SKM-1 (cell line): Measurements from ENCODE around the gene CCDC187.

Source experiments
- DNase-seq: peaks from one replicate; lab custom pipeline; 2025; ENCODE audit not compliant: unreplicated experiment; lab: John Stamatoyannopoulos, UW

The CCDC187 gene

DNA sequence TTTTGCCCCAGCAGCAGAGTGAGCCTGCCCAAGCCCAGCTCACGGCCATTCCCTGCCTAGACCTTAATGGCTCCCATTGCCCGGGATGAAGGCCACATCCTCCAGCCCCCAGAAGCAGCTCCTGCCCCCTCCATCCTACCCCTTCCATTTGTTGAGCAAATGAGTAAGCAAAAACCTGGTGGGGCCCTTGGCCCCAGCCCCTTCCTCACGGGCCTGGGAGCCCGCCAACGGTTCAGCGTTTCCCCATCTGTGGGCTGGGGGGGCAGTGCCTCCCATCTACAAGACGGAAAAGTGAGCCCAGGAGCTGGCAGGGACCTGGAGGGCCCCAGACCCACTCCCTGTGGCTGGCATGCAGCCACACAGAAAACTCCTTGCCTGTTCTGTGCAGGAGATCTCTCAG lies 4.4 kb downstream of the CCDC187 start:
- DNase-seq: no peak

DNA sequence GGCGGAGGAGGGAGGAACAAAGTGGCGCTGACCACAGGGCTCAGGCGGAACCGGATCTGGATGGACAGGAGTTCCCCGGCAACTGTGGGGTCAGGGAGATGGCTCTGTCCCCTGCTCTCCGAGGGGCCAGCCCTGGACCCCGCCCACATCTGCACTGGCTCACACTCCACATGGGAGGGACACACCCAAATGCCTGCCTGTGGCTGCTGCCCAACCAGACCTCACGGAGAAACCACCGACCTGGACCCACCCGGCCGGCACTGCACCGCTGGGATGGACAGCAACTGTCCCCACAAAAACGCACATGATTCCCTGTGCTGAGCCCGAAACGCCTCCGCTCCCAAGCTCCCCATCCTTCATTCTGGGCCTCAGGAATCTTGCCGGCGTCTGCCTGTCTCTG lies 4.8 kb downstream of the CCDC187 start:
- no peak for DNase-seq

DNA sequence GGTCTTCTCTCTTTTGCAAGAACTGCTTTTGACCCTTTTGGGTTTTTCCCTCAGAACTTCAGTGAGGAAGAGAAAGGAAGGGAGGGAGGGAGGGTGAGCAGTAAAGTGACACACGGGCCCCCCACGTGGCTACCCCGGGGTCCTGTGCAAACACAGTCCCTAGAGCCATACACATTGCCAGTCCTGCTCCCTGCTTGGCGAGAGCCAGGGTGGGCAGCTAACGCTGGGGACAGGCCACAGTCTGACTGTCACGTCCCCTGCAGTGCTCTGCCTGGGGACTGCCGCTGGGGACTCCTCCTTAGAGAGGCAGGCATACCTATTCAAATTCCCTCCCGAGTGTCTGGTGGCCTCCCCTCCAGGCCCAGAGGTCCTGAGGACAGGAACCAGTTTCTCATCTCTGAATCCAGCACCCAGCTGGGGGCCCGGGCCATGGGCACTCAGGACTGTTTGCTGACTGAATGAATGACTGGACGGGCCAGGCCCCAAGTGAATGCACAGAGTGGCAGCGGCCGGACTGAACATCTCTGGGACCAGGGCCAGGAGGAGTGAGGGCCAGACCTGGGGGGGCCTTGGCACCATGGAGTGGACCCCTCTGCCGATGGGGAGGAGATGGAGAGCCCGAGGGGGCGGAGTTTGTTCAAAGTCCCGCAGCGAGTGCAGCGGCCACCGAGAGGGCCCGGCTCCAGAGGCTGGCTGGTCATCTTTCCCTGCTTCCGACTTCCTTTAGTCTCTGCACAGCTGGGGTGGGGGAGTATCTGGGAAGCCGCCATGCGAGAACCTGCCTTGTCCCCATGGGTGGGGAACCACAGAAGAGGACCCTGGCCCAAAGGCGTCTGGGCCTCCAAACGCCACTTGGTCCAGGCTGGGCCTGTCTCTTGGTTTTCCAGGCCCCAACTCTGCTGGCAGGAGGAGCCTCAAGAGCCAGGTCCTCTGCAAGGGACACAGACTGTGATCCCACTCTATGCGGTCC lies 5.8 kb downstream of the CCDC187 start:
- no peak for DNase-seq

DNA sequence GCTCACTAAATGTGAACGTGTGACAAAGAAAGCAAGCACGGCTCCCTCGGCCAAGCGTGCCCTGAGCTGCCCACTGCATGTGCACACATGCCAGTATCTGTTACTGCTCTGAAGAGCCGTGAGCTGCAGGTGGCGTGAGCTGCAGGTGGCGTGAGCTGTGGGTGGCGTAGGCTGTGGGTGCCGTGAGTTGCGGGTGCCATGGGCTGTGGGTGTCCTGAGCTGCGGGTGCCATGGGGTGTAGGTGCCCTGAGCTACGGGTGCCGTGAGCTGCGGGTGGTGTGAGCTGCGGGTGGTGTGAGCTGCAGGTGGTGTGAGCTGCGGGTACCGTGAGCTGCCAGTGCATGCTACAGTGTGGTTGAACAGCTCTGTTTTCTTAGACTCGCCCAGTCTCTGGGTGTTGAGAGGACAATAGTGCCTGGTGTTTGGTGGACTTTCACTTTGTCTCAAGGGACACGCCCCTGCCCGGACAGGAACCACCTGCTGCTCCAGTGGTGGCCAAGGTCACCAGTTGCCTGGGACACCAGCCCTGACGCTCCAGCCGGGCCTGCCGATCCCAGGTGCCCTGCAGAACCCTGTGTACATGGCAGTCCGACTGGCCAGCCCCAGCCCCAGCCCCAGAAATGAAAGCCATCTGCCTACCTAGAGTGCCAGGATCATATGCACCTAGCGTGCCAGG lies 6.7 kb downstream of the CCDC187 start:
- DNase-seq: no peak

DNA sequence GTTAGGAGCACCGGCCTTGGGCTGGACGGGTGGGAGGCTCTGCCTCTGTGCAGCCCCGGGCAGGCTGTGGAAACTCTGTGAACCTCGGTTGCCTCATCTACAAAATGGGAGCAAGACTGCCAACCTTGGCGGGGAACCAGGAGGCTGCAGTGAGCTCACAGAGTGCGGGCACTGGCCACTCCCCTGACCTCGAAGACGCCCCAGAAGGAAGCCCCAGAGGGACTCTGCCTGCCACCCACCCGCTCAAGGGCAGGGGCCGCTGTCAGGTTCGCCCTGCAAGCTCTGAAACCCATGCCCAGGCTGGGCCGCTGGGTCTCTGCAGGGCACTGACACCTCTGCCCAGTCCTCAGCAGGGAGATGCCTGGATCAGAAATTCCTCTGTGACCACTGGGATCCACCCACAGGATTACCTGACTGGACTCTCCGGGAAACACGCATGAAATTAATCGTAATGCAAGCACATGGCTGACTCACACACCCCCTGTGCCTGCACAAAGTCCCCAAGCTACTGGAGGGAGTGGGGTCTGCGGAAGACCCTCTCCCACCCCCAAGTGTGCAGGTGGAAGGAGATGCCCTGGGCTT lies 7.4 kb downstream of the CCDC187 start:
- DNase-seq: no peak

DNA sequence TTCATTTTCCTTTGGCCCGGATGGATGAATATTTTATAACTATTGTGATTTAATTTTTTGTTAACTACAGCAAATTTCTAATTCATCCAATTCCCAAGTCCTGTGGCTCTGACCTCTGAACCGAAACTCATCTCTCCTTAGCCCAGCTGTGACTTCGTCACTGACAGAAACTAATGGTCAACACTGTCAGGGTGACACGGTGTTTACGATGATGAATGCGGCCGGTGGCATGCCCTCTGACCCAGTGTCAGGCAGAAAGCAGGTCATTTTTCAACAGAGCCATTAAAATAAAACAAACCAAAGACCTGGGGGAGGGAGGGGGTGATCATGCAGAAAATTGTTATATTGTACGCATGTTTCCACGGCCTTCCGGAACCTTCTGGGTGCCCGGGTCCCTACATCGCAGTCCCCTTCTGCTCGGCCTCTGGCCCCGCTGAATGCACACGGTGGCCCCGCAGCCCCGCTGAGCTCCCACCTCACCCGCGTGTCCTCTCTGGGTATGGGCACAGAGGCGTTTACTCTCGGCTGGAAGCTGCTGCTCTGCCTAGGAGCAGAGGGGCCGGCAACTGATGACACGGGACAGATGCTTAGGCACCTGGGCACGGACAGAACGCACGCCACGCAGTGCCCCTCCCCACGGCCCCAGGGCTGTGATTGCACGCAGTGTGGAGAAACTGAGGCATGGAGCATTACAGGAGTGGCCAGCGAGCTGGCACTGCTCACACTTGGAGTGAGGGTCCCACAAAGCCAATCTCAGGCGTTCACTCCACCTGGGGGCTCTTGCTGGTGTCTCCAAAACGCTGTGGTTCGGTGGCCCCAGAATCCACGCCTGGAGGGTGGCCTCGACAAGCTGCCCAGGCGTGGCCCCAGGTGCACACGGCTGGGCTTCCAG lies 8.1 kb downstream of the CCDC187 start:
- DNase-seq: no peak

DNA sequence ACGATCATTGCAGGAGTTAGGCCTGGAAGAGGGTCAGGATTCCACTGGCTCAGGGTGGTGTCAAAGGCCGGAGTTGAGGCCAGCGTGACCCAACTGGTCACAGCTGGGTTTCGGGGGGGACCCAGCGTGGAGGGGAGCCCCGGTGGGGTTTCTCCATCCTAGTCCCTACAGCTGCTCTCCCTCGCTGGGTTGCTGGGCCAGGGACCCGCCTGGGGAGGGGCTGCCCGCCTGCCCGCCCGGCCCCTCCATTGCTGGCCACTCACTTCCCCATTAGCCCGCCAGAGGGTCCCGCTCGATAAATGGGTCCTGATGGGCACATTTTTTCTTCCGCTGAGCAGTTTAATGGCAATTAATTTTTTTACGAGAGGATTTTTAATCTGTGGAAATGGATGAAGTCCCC lies 8.8 kb downstream of the CCDC187 start:
- no peak for DNase-seq

DNA sequence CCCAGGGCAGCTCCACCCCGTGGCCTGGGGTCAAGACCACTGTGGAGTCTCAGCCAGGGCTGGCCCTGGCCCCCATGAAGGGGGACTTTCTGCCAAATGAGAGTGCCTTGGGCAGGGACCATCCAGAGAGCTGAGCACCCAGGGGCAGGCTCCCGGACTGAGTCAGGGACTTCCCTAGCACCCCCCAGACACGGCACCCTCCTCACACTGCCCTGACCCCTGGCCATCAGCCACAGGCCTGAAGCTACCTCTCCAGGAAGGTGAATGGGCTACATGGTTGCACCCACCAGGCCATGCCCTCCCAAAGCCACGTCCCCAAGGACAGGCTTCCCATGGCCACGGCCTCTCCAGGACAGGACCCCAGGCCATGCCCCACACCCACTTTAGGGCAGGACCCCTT lies 9.5 kb downstream of the CCDC187 start:
- no peak for DNase-seq

DNA sequence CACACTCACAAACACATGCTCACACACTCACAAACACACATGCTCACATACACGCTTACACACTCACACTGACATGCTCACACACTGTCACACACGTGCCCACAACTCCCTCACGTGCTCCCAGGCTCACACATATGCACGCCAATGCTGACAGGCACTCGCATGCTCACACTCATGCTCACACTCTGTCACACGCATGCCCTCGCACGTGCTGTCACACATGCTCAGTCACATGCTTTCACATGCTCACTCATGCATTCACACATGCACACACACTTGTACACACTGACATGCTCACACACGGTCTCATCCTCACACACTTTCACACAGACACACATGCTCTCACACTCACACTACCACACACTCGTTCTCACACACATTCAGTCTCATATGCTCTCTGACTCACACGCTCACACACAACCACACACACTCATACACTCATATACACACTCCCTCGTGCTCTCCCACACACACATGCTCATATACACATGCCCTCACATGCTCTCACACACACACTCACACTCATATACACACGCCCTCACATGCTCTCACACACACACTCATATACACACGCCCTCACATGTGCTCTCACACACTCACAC lies 10.3 kb downstream of the CCDC187 start:
- DNase-seq: no peak

DNA sequence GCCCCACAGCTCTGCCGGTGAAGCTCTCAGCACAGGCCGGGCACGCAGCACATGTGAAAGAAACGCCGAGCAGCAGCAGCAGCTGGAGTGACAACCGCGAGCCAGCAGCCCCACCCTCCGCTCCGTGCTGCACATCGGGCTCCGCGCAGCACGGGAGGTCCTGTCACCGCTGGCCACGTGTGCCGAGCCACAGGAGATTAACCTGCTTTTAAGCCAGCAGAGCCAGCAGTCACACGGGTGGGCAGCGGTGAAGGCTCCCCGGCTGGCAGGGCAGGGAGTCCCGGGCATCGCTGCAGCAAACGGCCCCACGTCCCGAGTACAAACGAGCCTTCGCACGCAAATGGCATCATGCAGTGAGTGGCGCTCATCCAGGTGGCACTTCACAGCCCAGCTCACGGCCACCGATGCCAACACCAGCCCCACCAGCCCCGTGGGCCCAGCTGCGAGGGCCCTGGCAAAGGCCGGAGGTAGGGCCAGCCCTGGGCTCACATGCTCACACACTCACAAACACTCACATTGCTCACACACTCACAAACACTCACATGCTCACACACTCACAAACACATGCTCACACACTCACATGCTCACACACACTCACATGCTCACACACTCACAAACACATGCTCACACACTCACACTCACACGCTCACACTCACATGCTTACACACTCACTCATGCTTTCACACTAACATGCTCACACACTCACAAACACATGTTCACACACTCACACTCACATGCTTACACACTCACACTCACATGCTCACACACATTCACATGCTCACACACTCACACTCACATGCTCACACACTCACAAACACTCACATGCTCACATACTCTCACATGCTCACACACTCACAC lies 11.1 kb downstream of the CCDC187 start:
- DNase-seq: no peak

DNA sequence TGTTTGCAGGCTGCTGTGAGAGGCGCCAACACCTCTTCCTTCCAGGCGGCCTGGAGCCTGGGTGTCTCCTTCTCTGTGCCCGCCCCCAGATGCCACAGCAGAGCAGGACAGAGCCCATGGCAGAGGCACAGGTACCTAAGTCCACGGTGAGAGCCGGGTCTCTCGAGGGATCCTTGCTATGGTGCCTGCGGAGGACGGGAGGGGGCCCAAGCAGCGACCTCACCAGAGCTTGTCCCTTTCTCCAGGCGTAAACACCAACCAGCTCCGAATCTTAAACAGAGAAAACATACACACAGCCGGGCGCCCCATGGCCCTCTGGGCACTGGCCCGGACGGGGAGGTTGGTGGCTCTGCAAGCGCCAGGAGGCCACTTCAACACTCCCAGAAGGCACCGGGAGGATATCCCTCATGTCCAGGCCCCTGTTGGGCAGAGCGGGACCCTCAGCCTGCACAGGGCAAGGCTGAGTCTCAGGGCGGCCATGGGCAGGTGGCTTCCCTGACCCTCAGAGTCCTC lies 11.8 kb downstream of the CCDC187 start:
- DNase-seq: no peak

DNA sequence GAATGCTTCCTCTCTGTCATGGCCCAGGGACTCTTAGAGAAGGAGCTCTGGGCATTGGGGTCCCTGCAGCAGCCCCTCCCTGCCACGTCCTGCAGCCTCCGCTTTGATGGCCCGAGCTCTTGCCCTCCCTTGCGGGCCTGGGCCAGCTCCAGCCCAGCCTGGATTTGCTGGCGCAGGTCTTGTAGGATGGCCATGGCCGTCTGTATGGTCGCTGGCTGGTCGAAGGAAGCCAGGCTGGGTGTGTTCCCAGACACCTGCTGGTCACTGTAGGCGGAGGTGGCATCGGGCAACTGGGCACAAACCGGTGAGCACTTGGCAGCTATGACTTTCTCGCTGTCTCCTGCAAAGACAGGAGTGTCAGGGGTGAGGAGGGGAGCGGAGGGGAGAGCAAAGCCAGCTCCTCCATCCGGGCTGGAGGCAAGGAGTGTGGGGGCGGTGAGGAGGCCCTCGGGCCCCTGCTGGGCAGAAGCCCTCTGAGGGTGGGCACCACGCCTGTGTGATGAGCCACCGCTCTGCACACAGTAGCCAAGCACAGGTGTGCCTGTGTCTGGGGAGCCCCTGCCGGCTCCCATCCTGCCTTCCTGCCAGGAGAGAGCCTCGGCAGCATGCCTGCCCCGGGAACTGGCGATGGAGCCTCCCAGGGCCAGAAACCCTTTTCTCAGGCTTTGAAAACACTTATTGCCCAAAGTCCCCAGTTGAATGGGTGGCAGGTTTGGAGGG lies 12.4 kb downstream of the CCDC187 start:
- DNase-seq: no peak

DNA sequence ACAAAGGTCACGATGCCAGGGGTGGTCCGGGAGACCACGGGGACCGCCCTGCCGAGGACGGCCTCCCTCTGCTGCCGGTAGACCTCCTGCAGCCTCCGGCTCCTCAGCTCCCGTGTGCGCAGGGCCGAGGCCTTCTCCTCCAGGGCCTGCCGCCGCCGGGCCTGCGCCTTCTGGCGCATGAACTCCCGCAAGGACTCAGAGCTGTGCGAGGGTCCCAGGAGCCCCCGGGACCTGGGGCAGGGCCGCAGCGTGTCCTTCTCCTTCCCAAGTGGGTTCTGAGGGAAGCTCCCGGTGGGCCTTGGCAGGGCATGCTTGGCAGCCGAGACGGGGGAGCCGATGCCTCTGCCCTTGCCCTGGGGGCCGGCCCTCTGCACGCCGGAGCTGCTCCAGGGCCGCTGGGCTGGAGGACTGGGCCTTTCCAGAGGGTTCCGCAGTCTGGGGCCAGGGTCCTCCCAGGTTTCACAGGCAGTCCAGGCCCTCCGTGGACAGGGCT lies 13.3 kb downstream of the CCDC187 start:
- no peak for DNase-seq

DNA sequence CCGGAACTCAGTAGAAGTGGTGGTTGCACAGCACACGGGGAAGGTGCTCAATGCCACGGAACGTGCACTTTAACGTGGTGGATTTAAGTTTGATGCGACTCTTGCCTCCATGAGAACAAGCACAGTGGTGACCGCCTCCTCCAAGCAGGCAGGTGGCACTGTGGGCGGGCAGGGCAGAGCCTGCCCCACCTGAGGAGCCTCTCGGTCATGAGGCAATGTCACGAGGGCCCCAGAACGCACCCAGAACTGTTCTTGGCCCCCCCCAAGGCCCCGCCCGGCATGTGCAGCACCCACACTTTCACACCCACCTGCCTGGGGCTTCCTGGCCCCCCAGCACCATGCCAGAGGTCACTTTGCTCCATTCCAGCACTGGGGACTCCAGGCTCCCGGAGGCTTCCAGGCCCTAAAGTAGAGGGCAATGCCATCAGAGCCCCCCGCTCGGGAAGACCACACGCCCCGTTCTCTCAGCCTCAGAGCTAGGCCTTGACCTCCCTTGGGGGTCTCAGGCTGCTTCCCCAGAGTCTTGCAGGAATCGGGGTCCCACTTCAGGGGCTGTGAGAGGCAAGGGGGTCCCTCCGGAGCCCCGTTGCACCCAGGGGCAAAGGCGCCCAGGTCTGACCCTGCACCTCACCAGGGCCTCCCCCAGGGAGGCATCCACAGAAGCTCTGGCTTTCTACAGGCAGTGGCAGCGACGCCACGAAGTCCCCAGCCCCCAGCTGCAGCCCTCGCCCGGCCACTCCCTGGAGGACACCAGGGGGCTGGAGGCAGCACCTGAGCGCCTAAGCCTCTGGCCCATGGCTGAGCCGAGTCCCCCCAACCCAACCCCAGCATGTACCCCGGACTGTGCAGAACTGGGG lies 14.0 kb downstream of the CCDC187 start:
- DNase-seq: no peak

DNA sequence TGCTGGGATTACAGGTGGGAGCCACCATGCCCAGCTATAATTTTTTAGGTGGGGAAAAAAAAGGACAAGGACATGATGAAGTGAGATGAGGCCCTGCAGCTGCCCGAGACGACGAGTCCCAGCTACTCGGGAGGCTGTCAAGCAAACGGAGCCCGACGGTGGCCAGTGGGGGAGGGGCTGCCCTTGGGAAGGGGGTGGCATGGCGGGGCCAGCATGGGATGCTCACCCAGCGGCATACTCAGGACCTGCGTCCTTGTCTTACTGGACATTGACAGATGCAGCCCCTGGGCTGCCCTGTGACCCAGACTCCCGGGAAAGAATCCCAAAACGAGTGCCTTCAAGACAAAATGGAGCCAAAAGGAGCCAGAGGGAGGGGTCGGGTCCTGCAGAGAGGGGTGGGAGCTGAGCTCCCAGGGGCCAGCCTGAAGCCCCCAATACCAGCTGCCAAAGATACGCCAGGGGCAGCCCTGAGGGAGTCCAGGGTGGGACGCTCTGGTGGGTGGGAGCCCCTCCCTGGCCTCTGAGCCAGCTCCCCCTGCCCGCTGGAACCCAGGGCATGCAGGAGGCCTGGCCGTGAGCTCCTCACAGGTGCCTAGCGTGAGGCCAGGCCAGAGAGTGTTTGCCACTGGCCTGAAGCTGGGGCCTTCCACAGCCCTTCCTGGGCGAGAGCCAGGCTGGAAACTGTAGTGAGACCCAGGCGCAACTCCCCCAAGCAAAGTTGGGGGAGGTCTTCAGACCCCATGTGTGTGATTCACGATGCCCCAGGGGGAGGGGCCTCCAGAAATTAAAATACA lies 15.7 kb downstream of the CCDC187 start:
- DNase-seq: no peak

DNA sequence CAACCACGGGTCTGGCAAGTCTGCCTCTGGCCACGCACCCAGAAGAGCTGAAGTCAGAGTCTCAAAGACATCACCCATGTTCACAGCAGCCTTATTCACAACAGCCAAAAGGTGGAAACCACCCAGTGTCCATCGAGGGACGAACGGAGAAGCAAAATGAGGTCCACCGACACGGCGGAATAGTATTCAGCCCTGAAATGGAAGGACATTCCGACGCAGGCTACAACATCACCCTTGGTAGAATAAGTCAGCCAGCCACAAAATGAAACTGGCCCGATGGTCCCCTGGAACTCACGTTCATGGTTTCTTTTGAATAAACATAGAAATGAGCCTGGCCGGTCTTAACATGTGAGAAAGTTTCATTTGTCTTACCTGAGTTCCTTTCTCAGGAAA lies 16.9 kb downstream of the CCDC187 start:
- no peak for DNase-seq
